ENCODE results near the gene EPN3.

EPN3 gene

DNA sequence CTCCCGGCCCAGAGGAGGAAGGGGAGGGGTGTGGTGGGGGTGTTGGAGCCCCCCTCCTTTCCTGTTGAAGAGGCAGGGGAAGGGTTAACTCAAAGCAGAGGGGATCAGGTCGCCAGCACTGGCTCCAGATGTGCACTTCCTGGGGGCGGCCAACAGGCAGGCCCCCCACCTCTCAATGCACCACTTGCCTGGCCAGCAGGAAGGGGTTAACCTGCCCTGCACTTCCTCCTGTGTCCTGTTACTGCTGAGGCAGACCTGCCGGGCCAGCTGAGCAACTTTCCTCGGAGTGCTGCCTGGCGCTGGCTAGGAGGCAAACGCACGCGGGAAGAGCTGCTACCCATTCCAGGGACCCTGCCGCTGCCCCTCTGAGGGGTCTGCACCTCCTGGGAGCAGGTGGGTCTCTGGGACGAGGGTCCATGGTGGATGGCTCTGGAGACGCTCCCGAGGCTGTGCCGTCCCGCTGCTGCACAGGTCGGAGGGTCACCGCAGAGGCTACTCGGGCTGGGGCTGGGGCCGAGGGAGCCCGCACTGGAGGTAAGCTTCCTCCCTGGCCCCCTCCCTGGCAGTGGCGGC, at the start of gene EPN3:
EPN3 (plus strand) TSS at position 284 of the 573 bp plus-strand sequence. CDS start 3,822 bp downstream, outside the sequence.
- FAIRE-seq: no peak

DNA sequence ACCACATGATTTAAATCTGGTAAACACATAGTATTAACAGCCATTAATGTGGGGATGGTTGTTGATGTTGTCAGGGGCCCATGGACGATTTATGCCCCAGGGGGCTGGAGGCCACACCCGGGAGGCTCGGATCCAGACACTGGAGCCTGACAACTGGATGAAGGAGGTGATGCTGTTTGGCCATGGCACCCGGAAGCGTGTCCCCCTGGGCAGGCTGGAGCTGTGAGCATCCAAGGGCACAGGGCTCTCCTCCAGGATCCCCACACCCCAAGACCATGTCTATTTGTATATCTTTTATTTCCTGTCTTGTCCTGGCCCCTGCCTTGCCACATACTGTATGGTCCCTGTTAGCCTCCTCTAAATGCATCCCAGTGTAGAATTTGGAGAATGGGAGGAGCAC, 49.3 kb upstream of the EPN3 start:
- FAIRE-seq: no peak

DNA sequence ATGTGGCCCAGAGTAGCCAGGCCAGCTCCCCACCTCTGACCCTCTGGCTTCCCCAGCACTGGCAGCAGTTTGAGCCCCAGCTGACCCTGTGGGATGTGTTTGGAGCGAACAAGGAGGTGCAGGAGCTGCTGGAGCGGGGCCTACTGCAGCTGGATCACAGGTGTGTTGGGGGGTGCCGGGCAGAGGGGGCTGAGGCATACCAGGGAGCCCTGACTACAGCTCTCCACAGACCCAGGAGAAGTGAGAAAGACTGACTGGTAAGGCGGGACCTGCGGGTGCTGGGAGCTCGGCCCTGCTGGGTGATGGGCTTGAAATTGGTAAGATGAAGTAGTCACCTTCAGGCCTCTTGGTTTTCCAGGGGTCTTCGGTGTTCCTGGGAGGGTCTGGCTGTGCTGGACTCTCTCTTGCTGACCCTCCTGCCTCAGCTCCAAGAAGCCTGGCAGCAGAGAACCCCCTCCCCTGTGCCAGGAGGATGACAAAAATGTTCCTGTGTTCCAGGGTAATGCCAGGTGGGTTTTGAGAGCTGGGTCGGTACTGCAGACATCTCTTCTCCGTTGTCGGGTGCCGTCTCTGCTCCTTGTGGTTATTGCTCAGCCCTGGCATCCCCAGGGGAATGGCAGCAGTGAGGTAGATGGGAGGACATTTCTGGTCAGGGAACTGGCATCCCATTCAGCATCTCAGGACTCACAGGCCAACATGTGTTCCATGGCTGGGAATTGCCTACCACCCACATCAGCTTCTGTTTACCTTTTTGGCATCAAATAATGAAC, 48.0 kb upstream of the EPN3 start:
- FAIRE-seq: no peak

DNA sequence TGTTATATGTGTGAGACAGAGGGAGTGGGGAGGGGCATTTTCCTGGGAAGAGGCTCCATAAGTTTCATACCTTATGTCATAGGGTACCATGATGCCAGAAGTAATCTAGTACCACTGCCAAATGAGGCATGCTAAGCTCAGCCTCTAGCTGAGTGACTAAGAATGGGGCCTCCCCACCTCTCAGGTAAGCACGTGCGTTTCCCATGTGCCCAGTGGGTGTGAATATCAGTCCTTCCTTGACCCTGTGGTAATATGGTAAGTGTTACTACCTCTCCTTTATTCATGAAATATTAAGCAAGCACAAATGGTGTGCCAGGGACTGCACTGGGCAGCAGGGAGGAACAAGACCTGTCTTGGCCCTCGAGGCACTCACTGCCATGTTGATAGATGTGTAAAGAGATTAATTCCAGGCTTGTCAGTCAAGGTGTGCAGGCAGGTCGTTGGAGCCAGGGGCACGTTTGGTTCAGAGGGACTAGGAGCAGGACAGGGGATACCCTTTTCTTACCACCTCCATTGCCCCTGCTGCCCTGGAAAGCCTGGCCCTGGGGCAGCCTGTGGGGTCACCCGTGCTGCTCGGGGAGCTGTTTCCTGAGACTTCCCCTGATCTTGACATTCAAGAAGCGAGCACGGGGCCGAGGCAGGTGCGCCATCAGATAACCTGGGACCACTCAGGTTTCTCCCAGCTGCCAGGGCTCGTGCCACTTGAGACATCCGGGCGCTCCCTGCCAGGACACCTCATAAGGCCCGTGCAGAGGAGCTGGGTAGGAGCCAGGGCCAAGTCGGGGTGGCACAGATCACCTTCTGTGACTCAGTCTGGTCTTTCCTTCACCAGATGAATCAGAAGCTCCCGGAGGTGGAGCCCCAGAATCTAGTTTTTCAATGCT, 45.1 kb upstream of the EPN3 start:
- no peak for FAIRE-seq

DNA sequence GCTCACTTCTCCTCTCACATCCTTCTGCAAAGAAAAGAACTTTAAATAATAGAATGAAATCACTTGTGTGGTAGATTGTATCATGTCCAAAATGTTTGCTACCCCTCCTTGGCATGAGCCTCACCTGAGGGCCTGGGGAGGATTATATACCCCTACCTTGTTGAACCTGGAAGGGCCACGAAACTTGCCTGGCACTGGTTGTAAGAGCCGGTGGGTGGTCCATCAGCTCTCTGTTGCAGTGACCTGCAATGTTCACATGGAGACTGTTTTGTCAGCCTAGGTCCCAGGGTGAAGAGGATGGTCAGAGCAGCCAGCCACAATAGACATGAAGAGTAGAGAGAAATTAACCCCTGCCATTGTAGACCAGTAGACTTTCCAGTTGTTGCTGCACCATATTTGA, 43.7 kb upstream of the EPN3 start:
- no peak for FAIRE-seq

DNA sequence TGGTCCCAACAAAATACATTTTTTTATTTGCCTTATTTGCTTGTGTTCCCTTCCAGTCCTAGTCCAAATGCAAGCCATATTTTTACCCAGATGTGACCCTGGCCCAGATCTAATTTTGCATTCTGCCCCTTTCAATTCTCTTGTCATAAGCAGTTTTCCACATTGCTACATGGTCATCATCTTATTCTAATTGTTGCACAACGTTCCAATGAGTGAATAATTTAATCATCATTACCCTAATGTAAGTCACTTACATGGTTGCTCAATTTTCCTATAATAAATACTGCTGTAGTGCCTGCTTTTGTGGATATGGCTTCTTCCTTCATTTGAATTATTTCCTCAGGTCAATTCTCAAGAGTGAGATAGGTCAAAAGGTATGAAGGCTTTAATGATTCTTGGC, 41.0 kb upstream of the EPN3 start:
- FAIRE-seq: no peak

DNA sequence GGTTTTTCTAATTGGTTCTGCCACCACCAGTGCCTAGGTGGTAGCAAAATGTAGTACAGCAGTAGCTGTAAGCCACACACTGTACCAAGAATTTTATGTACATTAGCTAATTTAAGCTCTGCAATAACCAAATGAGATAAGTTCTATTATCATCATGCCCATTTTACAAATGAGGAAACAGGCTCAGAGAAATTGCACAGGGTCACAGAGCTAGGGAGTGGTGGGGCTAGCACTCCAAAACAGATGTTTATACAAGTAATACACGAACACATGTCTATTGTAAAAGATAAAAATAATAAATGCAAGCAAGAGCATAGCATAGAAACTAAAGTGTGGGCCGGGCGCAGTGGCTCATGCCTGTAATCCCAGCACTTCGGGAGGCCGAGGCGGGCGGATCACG, 40.3 kb upstream of the EPN3 start:
- no peak for FAIRE-seq

DNA sequence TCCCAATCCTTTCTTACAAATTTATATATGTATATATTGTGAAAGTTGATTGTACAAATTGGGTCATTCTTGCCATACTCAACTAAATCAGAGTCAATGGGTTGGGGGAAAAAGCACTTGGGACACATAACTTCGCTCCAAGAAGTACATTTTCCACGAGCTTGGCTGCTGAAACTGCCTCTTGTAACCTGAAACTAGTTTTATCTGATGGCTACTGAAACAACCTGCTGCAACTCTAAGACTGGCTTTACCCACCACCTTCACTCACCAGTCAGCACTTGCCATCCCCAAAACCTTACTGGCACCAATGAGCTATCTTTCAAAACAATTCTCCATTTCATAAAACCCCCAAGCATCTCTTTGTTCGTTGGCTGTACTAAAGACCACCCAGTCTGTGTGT, 38.8 kb upstream of the EPN3 start:
- no peak for FAIRE-seq

DNA sequence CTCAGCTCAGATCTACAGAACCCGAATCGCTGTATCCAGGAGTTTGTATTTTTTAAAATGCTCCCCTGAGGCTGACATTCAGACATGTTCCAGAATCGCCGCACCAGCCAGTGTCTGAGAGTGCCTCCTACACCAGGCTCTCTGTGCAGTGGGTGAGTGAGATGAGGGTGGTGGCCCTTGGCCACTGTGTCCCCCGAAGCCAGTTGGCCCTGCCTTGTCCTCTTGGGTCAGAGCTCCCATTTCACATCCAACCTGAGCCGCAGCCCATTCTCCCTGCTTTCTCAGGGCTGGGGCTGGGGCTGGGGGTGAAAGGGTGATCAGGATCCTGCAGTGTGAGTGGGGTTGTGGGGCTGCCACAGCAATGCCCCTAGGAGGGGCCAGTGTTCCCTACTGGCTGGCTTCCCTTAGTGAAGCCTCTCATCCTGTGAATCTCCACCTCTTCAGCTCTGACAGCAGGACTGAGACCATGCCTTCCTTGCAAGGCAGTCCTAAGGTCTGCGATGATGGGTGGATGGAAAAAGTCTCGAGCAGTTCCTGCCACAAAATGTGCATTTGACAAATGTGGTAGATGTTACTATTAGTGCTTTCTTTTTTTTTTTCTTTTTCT, 37.2 kb upstream of the EPN3 start:
- no peak for FAIRE-seq

DNA sequence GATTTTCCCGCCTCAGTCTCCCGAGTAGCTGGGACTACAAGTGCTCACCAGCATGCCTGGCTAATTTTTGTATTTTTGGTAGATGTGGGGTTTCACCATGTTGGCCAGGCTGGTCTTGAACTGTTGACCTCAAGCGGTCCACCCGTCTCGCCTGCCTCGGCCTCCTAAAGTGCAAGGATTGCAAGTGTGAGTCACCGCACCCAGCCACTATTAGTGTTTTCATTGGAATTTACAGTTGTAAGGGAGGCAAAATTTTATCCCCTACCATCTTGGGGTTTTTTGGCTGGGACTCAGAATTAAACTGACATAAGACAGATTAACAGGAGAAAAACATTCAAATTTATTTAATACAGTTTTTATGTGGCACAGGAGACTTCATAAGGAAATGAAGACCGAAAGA, 36.6 kb upstream of the EPN3 start:
- FAIRE-seq: no peak

DNA sequence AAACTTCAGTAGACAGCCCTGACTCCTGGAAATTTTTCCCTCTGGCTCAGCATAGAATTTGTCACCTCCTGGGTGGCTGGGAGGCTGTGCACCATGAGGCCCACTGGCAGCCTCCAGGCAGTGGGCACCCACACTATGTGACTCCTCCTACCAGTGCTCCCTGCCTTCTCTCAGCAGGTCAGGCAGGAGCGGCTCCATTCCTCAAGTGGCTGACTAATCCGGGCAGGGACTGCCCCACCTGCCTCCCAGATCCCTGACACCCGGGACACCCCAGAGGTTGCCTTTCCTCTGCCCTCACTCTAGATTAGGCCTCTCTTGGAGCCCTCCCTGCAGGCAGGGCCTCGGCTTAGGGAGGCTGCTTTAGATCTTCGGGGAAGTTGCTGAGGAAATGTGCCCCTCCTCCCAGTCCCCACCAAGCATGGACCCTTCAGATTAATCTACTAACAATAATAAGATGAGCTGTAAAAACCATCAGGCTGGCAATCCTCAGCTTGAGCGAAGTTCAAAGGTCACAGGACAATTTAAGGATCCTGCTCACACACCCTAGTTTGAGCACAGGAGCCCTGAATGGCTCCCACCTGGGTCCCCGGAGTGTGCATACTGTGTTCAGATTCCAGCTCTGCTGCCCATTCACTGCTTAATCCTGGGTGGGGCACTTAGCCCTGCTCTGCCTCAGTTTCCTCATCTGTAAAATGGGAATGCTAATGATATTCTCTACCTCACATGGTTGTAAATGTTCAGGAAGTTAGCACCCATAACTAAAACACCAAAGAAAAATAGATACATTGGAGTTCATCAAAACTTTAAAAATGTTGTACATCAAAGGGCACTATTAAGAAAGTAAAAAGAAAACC, 34.3 kb upstream of the EPN3 start:
- no peak for FAIRE-seq

DNA sequence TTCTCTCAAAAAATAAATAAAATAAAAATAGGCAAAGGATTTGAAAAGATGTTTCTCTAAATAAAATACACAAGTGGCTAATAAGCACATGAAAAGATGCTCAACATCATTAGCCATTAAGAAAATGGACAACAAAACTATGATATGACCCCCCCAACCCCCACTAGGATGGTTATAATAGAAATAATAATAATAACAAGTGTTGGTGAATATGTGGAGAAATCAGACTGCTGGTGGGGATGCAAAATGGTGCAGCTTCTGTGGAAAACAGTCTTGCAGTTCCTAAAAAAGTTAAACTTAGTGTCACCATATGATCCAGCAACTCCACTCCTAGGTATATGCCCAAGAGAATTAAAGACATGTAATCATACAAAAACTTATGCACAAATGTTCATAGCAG, 33.3 kb upstream of the EPN3 start:
- no peak for FAIRE-seq

DNA sequence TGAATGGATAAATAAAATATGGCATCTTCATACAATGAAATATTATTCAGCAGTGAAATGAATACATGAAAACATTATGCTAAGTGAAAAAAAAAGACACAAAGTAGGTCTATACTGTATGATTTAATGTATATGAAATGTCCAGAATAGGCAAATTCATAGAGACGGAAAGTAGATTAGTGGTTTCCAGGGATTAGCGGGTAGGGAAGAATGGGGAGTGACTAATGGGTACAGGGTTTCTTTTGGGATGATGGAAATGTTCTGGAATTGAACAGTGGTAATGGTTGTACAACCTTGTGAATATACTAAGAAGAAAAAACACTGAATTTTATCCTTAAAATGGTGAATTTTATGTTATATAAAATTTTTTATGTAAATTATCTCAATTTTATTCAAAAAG, 32.8 kb upstream of the EPN3 start:
- FAIRE-seq: no peak

DNA sequence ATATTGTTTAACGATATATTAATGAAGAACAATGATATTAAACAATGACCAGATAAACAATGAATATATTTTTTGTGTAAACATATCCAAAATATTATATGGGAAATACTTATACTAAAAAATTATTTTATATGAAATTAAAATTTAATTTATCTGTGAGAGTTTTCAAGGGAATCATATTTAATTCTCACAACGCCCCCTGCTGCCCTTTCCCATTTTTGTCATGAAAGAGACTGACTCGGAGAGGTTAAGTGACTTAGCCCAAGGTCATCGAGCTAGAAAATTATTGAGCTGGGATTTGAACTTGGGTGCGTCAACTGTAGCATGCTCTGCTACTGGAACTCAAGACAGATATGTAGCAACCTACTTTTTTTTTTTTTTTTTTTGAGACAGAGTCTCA, 31.5 kb upstream of the EPN3 start:
- FAIRE-seq: peak; percentile 41

DNA sequence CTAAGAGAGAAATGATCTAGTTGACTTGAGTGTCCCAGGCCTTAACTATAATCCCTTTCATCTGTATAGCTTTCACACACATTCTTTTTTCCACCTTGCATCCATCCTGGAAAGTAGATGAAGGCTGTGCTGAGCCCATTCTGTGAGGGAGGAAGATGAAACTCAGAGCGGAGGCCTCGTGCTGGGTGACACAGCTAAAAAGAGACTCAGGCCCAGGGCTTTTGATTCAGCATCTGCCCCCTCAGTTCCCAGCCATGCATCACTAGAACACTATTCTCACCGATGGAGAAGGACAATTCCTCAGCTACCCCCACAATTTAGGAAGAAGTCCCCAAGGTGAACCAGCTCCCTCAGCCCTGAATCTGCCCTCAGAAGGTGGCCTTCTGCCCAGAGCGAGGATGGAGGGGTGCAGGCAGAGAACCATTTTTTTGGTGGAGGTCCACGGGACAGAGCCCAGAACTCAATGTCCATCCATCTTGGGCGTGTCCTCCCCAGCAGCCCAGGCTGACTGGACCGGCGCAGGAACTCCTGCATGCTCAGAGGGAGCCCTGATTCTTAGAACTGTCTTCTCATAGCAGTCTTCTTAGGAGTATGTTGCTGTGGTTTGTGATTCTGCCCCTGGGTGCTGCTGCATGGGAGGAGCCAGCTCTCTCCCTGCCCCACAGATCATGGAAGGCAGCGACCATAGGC, 30.1 kb upstream of the EPN3 start:
- no peak for FAIRE-seq

DNA sequence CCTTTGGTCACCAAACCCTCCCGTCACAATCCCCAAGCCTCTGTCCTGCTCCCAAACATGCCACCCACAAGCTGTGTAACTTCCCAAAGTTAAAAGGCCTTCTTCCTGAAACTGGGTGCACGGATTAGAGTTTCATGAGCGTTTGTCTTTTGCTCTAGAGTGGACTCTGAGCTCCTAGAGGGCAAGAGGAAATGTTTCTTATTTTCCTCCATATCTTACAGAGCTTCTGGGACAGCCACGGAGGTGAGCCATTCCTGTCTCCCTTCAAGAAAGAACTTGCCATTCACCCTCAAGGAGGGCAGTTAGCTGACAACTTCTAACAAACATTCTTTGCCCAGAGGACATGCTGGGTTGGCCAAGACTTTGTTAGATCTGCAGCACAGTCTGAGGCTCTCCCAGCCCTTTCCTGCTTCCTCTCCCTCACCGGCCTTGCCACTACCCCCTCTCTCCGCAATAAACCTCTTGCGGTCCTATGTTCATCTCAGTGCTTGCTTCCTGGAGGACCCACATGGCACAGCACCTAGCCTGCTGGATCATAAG, 26.9 kb upstream of the EPN3 start:
- no peak for FAIRE-seq

DNA sequence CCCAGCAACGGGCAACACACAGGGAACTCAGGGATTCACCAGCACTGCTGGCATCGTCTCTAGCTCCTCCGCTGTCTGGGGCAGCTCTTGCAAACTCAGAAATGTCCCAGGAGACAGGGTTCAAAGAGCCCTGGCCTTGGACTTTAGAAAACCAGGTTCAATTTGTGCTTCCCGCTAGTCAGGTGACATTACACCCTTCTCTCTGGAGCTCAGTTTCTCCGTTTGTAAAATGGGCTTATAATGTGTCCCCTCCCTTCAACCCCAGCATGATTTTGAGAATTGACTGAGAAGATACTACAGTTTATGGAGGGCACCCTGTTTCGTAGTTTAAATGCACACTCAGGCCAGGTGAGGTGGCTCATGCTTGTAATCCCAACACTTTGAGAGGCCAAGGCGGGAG, 26.2 kb upstream of the EPN3 start:
- FAIRE-seq: no peak

DNA sequence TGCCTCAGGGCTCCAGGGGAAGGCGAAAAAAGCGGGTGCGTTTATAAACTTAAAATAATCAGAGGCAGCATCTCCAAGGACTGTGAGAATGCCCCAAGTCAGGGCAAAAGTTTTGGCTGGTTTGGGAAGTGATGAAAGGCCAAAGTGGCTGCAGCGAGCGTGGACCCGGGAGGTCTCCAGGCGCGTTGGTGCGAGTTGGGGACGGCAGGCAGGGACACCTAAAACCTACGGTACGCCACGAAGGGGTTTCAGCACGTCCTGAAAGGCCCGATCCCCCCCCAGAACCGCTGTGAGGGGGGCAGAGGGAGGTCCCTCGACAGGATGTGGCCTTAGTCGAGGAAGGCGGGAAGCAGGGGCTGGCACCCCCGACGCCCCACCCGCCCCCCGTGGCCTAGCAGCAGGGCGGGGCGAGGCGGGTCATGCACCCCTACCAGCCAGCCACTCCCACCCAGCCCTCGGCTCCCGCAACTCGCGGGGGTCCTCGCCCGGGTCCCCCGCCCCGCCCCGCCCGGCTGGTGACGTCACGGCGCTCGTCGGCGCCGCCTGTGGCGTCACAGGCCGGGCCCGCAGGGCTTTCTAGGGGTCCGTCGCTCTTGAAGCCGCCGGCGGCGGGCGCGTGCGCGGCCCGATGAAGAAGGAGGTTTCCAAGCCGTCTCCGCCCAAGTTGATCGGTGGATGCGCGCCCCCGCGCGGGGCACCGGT, 24.5 kb upstream of the EPN3 start, which contains the start of gene MYCBPAP:
MYCBPAP (plus strand) TSS at position 569 of the 702 bp plus-strand sequence. CDS start 236 bp downstream, outside the sequence.
- no peak for FAIRE-seq

DNA sequence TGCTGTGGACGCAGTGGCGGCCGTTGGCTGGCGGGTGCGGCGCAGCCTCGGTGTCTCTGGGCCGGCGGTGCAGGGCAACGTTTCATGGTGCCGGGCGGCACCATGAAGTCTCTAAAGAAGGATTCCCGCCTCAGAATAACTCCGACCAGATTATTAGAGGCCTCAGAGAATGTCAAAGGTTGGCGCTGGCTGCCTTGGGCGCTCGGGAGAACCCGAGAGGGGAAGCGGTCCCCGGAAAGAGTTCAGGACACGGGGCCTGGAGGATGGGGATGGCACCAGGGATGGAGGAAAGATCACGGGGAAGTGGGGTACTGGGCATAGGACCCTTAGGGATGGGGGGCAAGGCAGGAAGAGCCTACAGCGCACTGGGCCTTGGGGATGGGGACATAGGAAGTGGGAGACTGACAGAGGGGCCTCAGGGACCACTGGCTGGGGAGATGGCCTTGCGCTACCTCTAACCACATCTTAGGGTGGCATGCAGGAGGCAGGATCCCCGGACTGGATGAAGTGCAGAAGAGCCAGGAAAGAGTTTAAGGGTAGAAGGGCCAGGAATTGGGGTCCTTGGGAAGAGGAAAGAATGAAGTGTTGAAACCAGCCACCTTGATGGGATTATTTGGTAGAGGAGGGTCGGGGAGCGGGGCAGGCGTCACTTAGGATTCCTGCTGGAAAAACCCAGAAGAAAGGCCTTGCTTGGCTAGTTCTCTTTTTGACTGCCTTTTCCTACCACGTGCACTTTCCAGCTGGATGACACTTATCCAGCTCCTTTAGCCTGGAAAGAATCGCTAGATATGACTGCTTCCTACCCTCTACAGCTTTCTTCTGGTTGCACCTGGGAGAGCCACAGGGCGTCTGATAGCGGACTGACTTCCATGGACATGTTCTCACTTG, 23.7 kb upstream of the EPN3 start:
- FAIRE-seq: no peak

DNA sequence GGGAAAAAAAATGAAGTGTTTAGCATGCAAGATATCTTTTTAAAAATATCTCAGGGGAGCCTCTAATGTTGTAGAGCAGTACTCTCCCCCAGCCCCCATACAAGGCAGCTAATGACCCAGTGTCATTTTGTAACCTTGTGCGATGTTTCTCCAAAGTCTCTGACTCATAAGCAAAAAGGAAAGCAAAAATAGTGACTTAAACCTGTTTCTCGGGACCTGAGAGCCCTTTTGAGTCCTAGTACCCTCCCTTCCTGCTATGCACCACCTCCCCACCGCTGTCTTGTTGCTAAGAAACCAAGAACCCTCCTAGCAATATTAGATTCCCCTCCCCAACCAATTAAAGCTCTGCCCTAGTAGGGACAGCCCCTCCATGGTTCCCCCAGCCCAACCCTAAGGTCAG, 21.5 kb upstream of the EPN3 start:
- no peak for FAIRE-seq
